Measurements from ENCODE around the gene SKIC2. TPM values are rescaled to one million over a fixed set of nuclear protein-coding genes. Genes with fewer than 3 reads are reported as not detected.
"Not testable (repeated sequence)": the region's sequence is repeated elsewhere in the genome, so short reads cannot be mapped to it uniquely, and the experiment has no call there.

The SKIC2 gene
- 100 to 1,000 TPM; 119 to 184 (median 151) TPM for total RNA-seq
- total RNA-seq (2013): 53.7 TPM

- Mint-ChIP-seq H3K27me3 (ENCODE audit: low read depth in 2 of 2) (no peaks in the 10 kb centered on the region), H3K4me3 (peak within 1 kb of the TSS; percentile 96), H3K36me3 (peaks cover 12% of the 10 kb centered on the region), H3K4me1 (peaks cover 31 to 43% of the 10 kb centered on the region in 2 donors), H3K27ac (peak within 1 kb of the TSS; percentile 97 to 98), H3K9me3 (no peaks in the 10 kb centered on the region)
- Histone ChIP-seq H3K27me3 (ENCODE audit: control insufficient read depth, insufficient read depth, low read length) (no peaks in the 10 kb centered on the region), H3K27ac (ENCODE audit: low read length) (peak within 1 kb of the TSS; percentile 88), H3K9me3 (ENCODE audit: control insufficient read depth, insufficient read depth, low read length) (no peaks in the 10 kb centered on the region), H3K4me3 (ENCODE audit: low read length) (peak within 1 kb of the TSS; percentile 70), H3K36me3 (ENCODE audit: control insufficient read depth, insufficient read depth, low read length) (peaks cover 63% of the 10 kb centered on the region), H3K4me1 (ENCODE audit: control insufficient read depth, insufficient read depth, low read length) (peaks cover 22% of the 10 kb centered on the region)
- ATAC-seq (peak; percentile 97 to 98 (median 97)), DNase-seq (peak; percentile 98 to 99)
- WGBS (ENCODE audit: insufficient coverage): under 1% methylated on average over 57 of the region's 59 CpGs
- TF ChIP-seq, protein P1, sequence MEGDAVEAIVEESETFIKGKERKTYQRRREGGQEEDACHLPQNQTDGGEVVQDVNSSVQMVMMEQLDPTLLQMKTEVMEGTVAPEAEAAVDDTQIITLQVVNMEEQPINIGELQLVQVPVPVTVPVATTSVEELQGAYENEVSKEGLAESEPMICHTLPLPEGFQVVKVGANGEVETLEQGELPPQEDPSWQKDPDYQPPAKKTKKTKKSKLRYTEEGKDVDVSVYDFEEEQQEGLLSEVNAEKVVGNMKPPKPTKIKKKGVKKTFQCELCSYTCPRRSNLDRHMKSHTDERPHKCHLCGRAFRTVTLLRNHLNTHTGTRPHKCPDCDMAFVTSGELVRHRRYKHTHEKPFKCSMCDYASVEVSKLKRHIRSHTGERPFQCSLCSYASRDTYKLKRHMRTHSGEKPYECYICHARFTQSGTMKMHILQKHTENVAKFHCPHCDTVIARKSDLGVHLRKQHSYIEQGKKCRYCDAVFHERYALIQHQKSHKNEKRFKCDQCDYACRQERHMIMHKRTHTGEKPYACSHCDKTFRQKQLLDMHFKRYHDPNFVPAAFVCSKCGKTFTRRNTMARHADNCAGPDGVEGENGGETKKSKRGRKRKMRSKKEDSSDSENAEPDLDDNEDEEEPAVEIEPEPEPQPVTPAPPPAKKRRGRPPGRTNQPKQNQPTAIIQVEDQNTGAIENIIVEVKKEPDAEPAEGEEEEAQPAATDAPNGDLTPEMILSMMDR (IDR thresholded peaks at IDR 0.05): no peak
- intact Hi-C loops (cut with micrococcal nuclease): loop anchor here (1.0 to 5.0 kb wide), 2 partner anchors 13 to 62 kb away; partner anchors contain the start of genes DXO and EHMT2
Observed at GRCh38 chr6:31958741-31959739, at the start of gene SKIC2, which contains the start of gene NELFE. SKIC2 (plus strand) TSS chr6:31959175; CDS start chr6:31959193, 18 bp downstream. NELFE (minus strand) TSS chr6:31958971; CDS start chr6:31958446, 525 bp downstream.

DNA sequence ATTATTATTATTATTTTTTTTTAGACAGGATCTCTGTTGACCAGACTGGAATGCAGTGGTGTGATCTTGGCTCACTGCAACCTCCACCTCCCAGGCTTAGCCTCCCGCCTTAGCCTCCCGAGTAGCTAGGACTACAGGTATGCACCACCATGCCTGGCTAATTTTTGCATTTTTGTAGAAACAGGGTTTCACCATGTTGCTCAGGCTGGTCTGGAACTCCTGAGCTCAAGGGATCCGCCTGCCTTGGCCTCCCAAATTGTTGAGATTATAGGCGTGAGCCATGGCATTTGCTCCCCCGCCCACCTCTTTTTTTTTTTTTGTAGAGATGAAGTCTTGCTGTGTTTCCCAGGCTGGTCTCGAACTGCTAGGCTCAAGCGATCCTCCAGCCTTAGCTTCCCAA, 49.7 kb upstream of the SKIC2 start:
- H3K27ac ChIP-seq (ENCODE audit: low read length); H3K36me3 ChIP-seq (ENCODE audit: control insufficient read depth, insufficient read depth, low read length); H3K27ac Mint-ChIP-seq; H3K4me3 Mint-ChIP-seq; H3K4me1 ChIP-seq (ENCODE audit: control insufficient read depth, insufficient read depth, low read length); H3K9me3 Mint-ChIP-seq; H3K36me3 Mint-ChIP-seq; ATAC-seq; H3K27me3 Mint-ChIP-seq (ENCODE audit: low read depth in 2 of 2); intact Hi-C loops (cut with micrococcal nuclease); H3K27me3 ChIP-seq (ENCODE audit: control insufficient read depth, insufficient read depth, low read length); H3K9me3 ChIP-seq (ENCODE audit: control insufficient read depth, insufficient read depth, low read length); DNase-seq; H3K4me1 Mint-ChIP-seq; H3K4me3 ChIP-seq (ENCODE audit: low read length): not testable (repeated sequence)
- WGBS (ENCODE audit: insufficient coverage): 93% methylated on average over 7 of the region's 7 CpGs

DNA sequence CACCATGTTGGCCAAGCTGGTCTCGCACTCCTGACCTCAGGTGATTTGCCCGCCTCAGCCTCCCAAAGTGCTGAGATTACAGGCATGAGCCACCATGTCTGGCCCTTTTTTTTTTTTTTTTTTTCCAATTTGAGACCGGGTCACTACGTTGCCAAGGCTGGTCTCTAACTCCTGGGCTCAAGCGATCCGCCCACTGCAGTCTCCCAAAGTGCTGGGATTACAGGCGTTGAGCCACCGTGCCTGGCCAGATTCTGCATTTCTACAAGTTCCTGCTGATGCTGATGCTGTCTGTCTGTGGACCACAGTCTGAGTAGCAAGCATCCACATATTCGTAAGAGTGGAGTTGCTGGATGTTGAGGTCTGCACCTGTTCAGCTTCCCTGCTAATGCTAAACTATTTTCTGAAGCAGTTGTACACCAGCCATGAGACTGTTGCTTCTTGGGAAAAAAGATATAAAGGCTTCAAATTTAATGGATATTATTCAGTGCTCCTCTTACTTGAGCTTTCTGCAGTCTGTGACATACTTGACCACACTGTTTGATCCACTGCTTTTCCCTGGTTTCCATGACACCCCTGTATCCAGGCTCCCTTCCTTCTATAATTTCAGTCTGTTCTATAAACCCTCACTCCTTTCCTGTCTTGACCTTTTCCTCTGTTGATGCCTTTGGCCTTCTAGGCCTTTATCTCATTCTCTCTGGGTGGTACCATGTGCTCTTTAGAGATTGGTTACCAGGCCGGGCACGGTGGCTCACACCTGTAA, 47.0 kb upstream of the SKIC2 start:
- Histone ChIP-seq H3K27ac (ENCODE audit: low read length) (no peak overlapping the region), H3K4me3 (ENCODE audit: low read length) (no peak overlapping the region), H3K36me3 (ENCODE audit: control insufficient read depth, insufficient read depth, low read length) (no peaks in the 10 kb centered on the region), H3K4me1 (ENCODE audit: control insufficient read depth, insufficient read depth, low read length) (peaks cover 5% of the 10 kb centered on the region), H3K9me3 (ENCODE audit: control insufficient read depth, insufficient read depth, low read length) (no peaks in the 10 kb centered on the region), H3K27me3 (ENCODE audit: control insufficient read depth, insufficient read depth, low read length) (no peaks in the 10 kb centered on the region)
- ATAC-seq (no peak), DNase-seq (no peak)
- Mint-ChIP-seq H3K36me3 (no peaks in the 10 kb centered on the region), H3K4me3 (no peak overlapping the region), H3K27me3 (ENCODE audit: low read depth in 2 of 2) (peaks cover 7 to 10% of the 10 kb centered on the region in 2 donors), H3K4me1 (no peaks in the 10 kb centered on the region), H3K27ac (no peak overlapping the region), H3K9me3 (no peaks in the 10 kb centered on the region)
- intact Hi-C loops (cut with micrococcal nuclease): no loop called here
- TF ChIP-seq, protein P1 (IDR thresholded peaks at IDR 0.05): no peak
- 87% methylated on average over 11 of the region's 11 CpGs for WGBS (ENCODE audit: insufficient coverage)

DNA sequence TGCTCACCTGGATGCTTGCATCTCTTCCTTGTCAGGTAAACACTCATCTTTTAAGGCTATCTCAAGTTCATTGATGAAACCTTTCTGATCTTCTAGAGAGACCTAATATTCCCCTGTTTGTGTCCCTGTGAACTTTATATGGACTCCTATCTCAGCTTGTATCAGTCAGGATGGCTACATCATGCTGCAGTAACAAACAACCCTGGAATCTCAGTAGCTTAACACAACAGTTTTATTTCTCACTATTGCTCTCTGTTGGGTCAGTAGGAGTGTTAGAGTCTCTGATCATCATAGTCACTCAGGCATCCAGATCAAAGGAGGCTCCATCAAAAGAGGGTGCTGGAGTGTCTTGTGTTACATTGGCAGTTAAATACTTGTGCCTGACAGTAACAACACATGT, 43.6 kb upstream of the SKIC2 start:
- Mint-ChIP-seq H3K9me3 (no peaks in the 10 kb centered on the region), H3K27me3 (ENCODE audit: low read depth in 2 of 2) (peaks cover 7 to 10% of the 10 kb centered on the region in 2 donors), H3K4me1 (no peaks in the 10 kb centered on the region), H3K27ac (no peak overlapping the region), H3K4me3 (no peak overlapping the region), H3K36me3 (no peaks in the 10 kb centered on the region)
- Histone ChIP-seq H3K4me3 (ENCODE audit: low read length) (no peak overlapping the region), H3K9me3 (ENCODE audit: control insufficient read depth, insufficient read depth, low read length) (no peaks in the 10 kb centered on the region), H3K27me3 (ENCODE audit: control insufficient read depth, insufficient read depth, low read length) (no peaks in the 10 kb centered on the region), H3K27ac (ENCODE audit: low read length) (no peak overlapping the region), H3K36me3 (ENCODE audit: control insufficient read depth, insufficient read depth, low read length) (no peaks in the 10 kb centered on the region), H3K4me1 (ENCODE audit: control insufficient read depth, insufficient read depth, low read length) (no peaks in the 10 kb centered on the region)
- ATAC-seq: no peak
- TF ChIP-seq, protein P1 (IDR thresholded peaks at IDR 0.05): no peak
- no peak for DNase-seq
- intact Hi-C loops (cut with micrococcal nuclease): no loop called here

All from natural killer cell (primary cell).